ENCODE data around the gene MGP. TPM values are rescaled to one million over a fixed set of nuclear protein-coding genes. Genes with fewer than 3 reads are reported as not detected.
A peak's percentile ranks its signal among the peaks of the same experiment; 100 is the strongest.

Gene MGP
- total RNA-seq, 1 donor from 2014 or later: 1,381 TPM

DNA sequence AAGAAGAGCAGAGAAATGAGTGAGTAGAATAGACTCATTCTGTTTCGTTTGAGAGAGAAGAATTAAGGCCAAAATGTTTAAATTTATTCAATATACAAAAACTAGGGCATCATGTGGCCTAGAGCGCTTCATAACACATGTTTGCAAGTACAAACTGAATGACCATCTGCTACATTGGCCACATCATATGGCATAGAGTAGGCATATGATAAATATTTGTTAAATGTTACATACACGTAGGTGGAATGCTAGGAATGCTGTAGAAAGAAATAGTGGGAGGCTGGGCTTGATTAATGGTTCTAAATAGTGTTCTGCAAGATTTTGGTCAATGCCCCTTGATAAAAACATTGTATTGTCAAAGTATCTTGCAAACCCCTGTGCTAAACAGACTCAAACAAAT lies 10.8 kb downstream of the MGP start:
- intact Hi-C loops (cut with DNase I): no loop called here
- ATAC-seq (no peak), DNase-seq (ENCODE audit: low spot score) (no peak)

DNA sequence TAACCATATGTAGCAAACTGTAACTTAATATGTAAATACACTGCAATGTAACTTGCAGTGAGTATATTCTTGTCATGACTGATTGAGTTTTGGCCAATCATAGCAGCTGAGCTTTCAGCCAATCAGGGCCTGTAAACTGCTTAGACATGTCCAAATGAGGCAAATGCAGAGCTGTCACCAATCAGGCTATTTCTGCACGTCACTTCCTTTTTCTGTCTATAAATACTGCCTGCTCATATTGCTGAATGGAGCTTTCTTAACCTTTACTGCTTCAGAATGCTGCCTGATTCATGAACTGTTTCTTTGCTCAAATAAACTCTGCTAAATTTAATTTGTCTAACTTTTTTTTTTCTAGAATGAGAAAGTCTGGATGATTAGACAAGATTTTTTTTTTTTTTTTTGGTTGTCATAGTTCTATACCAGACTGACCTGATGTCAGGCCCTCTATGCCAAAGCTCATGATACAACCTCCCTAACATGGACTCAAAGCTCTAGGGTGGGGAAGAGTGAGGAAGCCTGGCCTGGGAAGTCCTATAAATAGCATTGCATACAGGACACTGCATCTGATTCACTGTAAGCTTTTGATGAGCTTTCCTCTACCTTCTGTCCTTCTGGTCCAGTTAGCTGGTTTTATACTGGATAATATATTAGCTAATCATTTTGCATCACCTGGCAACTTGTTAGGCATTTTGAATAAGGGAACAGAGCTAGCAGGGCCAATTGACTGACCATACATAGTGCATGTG lies 12.0 kb downstream of the MGP start:
- intact Hi-C loops (cut with DNase I): no loop called here
- DNase-seq (ENCODE audit: low spot score) (no peak), ATAC-seq (no peak)

DNA sequence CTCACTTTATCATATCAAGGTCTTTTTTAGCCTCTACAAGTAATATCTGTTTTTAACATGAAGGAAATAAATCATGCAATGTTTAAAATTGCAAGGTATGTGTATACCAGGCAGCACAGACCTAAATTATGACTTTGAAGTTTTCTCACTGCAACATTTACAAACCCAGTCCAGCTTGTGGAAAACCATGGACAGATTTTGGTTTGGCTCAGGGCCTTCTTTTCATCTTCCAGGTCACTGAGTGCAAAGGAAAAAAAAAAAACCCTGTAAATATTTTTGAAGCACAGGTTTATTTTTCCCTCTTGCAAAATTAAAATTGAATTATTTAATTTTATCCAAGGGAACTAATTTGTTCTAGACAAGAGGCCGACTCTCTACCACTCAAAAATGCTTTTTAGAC lies 13.8 kb downstream of the MGP start:
- intact Hi-C loops (cut with DNase I): no loop called here
- DNase-seq (ENCODE audit: low spot score) (no peak), ATAC-seq (peak; percentile 42)

DNA sequence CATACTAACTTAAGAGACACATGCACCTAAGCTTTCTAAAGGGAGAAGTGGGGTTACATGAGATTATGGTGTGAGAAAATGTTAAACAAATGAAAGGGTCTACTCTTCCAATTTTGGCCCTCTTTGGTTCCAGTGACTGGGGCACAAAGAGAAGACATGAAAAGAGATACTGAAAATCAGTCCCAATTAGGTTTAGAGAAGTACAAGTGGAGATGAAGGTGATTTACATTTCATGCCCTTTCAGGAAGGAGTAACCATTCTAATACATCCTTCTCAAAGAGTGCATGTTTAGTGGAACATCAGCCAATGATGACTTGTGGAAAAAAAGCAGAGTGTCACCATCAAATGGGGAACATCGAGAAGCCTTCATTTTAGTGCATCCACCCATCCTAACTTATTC lies 14.4 kb downstream of the MGP start:
- no peak for ATAC-seq
- intact Hi-C loops (cut with DNase I): no loop called here
- no peak for DNase-seq (ENCODE audit: low spot score)

DNA sequence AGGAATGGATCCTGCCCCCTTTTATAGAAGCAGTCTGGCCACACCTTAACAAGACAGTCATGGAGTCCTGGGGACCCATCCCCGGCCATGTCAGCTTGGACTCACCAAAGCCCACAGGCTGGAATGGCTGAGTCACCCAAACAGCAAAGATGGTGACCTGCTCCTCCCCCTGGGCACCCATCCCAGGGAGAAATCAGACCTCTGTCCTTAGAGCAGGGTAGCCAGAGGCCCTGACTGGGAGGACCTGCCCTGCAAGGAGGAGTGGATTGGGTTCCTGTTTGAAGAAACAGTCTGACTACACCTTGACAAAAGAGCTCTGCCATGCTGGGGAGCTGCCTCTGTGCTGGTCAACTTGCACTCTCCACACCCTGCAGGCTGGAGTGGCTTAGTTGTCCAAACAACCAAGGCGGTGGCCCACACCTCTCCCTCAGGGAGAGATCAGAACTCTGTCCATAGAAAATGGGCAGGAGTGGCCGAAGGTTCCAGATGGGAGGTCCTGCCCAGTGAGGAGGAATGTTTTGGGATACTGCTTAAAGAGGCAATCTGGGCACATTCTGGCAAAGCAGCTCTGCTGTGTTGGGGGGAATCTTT lies 16.6 kb downstream of the MGP start:
- intact Hi-C loops (cut with DNase I): no loop called here
- ATAC-seq: no peak
- DNase-seq (ENCODE audit: low spot score): no peak

DNA sequence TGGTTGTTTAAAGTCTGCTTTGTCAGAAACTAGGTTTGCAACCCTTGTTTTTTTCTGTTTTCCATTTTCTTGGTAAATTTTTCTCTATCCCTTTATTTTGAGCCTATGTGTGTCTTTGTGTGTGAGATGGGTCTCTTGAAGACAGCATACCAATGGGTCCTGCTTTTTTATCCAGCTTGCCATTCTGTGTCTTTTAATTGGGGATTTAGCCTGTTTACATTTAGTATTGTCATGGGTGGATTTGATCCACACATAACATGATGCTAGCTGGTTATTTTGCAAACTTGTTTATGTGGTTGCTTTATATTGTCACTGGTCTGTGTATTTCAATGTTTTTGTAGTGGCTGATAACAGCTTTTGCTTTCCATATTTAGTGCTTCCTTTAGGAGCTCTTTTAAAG lies 25.2 kb downstream of the MGP start:
- ATAC-seq (no peak), DNase-seq (ENCODE audit: low spot score) (no peak)
- intact Hi-C loops (cut with DNase I): no loop called here

DNA sequence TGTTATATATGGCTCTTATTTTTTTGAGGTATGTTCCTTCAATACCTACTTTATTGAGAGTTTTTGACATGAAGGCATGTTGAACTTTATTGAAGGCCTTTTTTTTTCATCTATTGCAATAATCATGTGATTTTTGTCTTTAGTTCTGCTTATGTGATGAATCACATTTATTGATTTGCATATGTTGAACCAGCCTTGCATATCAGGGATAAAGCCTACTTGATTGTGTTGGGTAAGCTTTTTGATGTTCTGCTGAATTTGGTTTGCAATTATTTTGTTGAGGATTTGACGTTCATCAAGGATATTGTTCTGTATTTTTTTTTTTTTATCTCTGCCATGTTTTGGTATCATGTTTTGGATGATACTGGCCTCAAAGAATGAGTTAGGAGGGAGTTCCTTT lies 27.1 kb downstream of the MGP start:
- intact Hi-C loops (cut with DNase I): no loop called here
- ATAC-seq: no peak
- DNase-seq (ENCODE audit: low spot score): no peak

DNA sequence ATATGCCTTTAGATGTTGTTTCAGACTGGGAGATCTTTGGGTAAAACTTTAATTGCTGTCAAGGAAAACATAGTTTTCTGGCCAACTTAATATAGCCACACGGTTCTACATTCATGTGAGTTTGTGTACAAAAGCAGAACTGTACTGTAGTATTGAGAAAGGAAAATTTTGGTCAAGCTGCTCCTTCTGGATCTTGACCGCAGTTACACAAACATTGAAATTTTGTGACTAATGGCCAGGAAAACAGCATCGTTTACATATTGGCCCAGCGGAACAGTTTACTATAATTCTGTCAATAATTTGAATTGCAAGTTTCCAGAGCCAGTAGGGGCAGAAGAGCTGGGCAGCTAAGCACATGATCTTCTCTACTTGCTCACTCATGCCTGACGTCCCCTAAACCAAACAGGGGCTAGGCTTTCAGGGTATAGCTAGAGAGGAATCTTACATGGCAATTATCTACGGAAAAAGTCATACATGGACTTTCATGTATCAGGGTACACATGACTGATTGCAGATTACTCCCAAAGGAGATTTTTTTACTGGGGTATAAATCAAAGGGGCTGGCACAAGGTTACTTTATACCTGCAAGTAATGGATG lies 31.0 kb downstream of the MGP start:
- no peak for DNase-seq (ENCODE audit: low spot score)
- ATAC-seq: peak; percentile 71
- intact Hi-C loops (cut with DNase I): no loop called here

DNA sequence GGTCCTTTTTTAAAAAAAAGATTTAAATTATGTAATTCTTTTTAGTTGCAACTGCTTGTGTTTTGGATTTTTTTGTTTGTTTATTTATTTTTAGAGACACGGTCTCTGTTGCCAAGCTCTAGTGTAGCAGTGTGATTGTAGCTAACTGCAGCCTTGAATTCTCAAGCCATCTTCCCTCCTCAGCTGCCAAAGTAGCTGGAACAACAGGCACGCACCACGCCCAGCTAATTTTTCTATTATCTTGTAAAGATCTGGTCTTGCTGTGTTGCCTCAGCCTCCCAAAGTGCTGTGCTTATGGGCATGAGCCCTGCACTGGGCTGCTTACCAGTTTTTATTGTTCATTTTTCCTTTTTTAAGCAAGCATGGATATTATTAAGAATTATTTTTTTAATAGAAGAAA lies 31.7 kb downstream of the MGP start:
- no peak for DNase-seq (ENCODE audit: low spot score)
- ATAC-seq: peak; percentile 74
- intact Hi-C loops (cut with DNase I): no loop called here

DNA sequence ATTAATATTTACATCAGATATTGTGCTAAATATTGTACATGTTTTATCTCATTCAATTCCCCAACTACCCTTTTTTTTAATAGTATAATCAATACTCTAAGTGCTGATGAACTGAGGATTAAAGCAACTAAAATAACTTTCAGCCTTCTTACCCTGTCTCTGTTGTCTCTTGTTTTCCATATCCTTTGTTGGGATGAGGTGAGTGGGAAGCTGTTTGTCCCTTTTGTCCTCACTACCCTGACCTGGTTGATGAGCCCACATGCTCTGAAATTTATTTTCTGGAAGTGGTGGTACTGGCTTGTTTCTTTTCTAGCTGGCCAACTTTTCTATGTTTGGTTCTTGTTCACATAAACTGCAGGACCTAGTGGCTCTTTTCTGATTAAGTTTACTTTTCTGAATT lies 32.8 kb downstream of the MGP start:
- no peak for DNase-seq (ENCODE audit: low spot score)
- no peak for ATAC-seq
- intact Hi-C loops (cut with DNase I): no loop called here

DNA sequence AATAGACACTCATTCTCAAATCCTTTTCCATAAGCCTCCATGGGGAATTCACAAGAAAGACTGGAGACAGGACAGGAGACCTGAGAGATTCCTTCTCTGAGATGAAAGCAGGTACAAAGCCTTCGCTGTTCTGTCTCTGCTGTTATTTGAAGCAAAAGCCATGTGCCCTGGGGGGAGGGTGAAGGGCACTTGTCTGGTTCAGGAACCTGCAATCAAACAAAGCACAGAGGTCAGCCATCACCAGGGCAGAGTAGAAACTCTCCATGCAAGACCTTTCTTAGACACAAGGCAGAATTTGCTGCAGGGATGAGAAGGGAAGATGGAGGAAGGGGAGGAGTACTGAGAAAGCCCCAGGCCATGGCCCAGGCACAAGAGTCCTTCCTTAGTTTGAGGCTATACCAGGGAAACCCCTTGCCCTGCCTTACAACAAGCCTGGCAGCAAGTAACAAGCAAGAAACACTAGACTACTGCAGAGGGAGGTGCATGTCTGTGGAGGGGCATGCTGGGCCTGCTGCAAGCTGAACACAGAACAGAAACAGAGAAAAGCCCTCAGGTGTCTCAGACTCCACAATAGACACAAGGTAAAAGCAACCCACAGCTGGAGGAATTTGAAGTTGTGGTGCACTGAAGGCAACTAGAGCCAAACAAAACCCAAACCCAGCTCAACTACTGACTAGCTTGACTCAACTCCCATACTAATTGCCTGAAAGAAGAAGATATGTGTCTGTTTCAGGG lies 34.6 kb downstream of the MGP start:
- intact Hi-C loops (cut with DNase I): no loop called here
- DNase-seq (ENCODE audit: low spot score) (no peak), ATAC-seq (no peak)

DNA sequence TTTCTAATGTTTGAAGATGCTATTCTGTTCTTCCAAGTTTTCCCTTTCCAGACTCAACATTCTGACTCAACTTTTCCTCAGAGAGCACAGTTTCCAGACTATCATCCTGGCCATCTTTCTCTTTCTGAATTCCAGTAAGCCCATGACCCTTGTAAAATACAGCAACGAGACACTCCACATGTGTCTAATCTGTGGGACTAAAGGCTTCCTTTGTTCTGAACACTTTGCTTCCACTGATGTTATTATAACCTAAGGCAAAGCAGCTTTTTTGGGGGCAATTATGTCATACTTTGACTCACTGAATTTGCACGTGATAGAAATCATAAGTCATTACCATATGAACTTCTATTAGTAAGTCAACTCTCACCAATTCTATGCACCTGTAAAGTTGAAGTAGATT lies 36.0 kb downstream of the MGP start:
- peak; percentile 91 for ATAC-seq
- no peak for DNase-seq (ENCODE audit: low spot score)
- intact Hi-C loops (cut with DNase I): loop anchor here (5.0 kb wide), 1 partner anchor 148 kb away; no protein-coding TSS in a partner anchor

DNA sequence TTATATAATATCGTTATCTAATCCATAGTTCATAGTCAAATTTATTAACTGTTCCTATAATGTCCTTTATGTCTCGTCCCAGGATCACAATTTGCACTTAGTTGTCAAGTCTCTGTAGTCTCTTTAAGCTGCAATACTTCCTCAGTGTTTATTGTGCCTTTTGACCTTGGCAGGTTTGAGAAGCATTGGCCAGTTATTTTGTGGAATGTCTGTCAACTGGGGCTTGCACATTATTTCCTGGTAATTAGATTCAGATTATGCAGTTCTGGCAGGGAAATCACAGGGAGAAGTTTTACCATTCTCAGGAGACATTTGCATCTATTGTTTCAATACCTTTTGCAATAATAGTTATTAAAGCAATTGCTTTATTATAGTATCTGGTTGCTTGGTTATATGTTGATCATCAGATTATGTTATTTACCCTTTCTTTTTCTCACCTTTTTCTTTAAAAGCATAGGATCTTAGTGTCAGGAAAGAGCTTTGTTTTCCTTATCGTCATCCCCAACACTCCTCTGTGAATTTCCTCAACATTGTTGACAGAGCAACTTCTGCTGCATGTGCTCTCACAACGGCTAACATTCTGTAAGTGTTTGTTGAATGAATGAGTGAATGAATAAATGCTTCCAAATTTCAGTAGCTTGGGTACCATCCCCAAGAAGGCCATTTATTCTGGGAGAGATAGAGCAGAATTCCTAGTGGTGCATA lies 38.6 kb downstream of the MGP start:
- no peak for ATAC-seq
- intact Hi-C loops (cut with DNase I): loop anchor here (5.0 kb wide), 1 partner anchor 150 kb away; no protein-coding TSS in a partner anchor
- DNase-seq (ENCODE audit: low spot score): no peak

DNA sequence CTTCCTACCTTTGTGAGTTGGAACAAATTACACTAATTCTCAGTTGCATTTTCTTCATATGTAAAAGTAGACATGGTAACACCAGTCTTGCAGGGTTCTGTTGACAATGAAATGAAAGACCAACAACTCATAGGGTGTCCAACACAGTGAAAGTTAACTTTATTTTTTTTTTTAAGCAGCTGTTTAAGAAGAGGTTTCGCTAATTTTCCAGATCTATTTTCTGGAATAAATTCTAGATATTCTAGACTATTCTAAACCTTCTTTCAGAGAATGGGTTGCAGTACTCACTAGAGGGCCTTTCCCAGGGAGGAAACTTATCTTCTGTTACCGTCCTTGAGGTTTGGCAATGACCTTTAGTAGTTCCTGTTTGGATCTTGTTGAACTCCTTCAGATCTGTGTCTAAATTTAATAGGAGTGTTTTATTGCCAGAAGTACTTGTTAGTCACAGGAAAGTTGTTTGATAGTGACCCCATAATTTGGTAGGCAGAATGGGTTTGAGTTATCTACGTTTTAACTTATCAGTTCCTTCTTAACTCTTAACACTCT lies 39.5 kb downstream of the MGP start:
- ATAC-seq (peak; percentile 28), DNase-seq (ENCODE audit: low spot score) (no peak)
- intact Hi-C loops (cut with DNase I): loop anchor here (5.0 kb wide), 1 partner anchor 151 kb away; no protein-coding TSS in a partner anchor

DNA sequence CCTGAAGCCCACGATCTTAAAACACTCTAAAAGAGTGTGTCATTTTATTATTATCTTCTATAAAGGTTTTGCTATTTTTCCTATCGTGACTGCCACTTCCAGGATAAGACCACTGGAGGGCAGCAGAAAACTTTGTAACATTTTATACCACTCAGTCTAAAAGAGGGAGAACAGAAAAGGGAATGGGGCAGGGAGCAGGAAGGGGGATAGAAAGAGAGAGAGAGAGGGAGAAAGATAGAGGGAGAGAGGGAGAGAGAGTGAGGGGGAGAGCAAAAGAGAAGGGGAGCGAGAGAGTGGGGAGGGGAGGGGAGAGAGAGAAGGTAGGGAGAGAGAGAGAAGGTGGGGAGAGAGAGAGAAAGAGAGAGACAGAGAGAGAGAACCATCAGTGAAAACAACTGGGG lies 40.3 kb downstream of the MGP start:
- no peak for DNase-seq (ENCODE audit: low spot score)
- intact Hi-C loops (cut with DNase I): loop anchor here (5.0 kb wide), 1 partner anchor 152 kb away; no protein-coding TSS in a partner anchor

DNA sequence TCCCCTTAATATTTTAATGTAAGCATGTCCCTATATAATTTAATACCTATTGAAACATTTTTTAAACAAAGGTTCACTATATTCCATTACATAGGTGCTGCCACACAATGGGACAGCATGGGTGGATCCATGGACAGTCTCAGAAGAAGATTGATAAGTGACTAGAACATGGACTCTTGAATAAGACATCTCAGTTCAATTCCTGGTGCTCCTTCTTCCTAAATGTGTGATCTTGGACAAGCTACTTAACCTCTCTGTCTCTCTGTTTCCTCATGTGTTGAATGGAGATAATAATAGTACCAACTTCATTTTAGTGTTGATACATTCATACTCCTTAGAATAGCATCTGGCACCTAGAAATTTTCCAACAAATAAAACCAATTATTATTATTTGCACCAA lies 41.3 kb downstream of the MGP start:
- DNase-seq (ENCODE audit: low spot score) (no peak), ATAC-seq (no peak)
- intact Hi-C loops (cut with DNase I): no loop called here

More for the DNA sequence above, 40.3 kb downstream of the MGP start:
- ATAC-seq: peak; percentile 74

DNA sequence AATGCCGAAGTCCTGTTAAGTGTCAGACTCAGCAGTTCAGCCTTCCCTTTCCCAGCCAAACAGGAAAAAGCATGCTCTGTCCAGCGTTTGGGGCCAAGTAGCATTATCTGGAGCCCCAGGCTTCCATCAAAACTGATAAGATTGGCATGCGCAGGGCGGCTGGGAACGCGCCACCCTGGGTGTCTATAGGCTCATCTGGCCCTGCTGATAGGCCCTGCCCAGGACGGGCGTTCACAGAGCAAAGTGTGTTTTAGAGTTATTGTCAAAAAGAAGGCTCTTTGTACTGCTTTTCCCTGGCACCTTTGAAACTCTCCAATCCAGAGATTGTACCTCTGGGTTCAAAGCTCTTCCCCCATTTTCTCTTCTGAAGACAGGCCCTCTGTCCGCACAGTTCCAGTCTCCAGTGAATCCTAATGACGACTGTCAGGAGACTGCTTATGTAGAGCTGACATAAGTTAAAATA lies 42.2 kb downstream of the MGP start, which contains the start of gene ART4:
Gene ART4 (minus strand): TSS at position 102 of the 463 bp plus-strand sequence. CDS start 413 bp downstream, outside the sequence.
- DNase-seq (ENCODE audit: low spot score): no peak
- no peak for ATAC-seq
- intact Hi-C loops (cut with DNase I): no loop called here

DNA sequence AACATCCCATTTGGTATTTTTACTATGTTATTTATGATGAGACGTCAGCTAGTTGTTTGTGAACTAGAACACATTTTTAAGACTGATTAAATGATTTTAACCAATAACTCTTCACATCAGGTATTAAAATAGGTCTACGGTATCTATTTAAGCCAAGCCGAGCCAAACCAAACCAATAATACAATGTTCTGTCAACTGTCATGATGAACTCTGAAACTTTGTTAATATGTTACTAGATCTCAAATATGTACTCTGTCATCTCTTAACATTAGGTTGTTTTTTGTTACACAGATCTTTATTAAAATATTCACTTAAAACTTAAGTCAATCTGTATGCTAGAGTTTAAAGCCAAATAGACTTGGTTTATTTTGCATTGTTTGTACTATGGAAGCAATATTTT lies 43.3 kb downstream of the MGP start:
- intact Hi-C loops (cut with DNase I): no loop called here
- no peak for ATAC-seq
- no peak for DNase-seq (ENCODE audit: low spot score)

DNA sequence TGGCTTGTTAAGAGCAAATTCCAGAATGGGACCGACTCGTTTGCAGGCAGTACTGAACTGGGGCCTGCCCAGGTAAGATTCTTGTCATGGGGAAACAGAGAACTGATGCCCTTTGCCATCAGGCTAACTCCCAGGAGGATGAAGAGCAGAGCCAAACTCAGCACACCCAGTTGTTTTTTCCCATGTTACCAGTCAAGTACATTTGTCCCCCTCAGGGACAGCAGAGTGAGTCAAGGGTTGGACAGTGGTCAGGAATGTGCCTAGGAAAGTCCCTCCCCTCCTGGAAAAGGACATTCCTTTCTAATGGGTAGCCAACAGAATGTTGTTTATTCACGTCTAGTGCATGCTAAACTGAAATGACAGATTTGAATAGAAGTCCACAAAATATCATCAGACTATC lies 43.9 kb downstream of the MGP start:
- DNase-seq (ENCODE audit: low spot score) (no peak), ATAC-seq (peak; percentile 79)
- intact Hi-C loops (cut with DNase I): no loop called here
